GM12892 (cell line): ENCODE measurements around the gene EWSR1.

Experiments used
- DNase-seq: peaks from one replicate; pipeline ENCODE4 v3.0.0; 2011; ENCODE audit not compliant: insufficient read length
- FAIRE-seq: peaks from 2 replicates; lab custom pipeline; 2011; peaks lifted over from hg19 to GRCh38; lab: Jason Lieb, UNC
- POLR2A ChIP-seq: IDR thresholded peaks from 2 replicates; pipeline ENCODE4 v1.6.1; 2011; ENCODE audit warnings: low read depth, low read length, control low read depth
- POLR2AphosphoS5 ChIP-seq: IDR thresholded peaks from 2 replicates; pipeline ENCODE4 v1.6.1; 2011; ENCODE audit warnings: low read depth, low read length, control low read depth
- TAF1 ChIP-seq: IDR thresholded peaks from 2 replicates; pipeline ENCODE4 v1.6.1; 2011; ENCODE audit warnings: low read depth, mild to moderate bottlenecking, control low read depth, low read length, borderline replicate concordance

Gene EWSR1

GRCh38 chr22:29316141-29316828, 48.2 kb downstream of the EWSR1 start:
- TF ChIP-seq TAF1 (no peak), POLR2A (no peak), POLR2AphosphoS5 (no peak)
- DNase-seq (no peak), FAIRE-seq (no peak)

DNA sequence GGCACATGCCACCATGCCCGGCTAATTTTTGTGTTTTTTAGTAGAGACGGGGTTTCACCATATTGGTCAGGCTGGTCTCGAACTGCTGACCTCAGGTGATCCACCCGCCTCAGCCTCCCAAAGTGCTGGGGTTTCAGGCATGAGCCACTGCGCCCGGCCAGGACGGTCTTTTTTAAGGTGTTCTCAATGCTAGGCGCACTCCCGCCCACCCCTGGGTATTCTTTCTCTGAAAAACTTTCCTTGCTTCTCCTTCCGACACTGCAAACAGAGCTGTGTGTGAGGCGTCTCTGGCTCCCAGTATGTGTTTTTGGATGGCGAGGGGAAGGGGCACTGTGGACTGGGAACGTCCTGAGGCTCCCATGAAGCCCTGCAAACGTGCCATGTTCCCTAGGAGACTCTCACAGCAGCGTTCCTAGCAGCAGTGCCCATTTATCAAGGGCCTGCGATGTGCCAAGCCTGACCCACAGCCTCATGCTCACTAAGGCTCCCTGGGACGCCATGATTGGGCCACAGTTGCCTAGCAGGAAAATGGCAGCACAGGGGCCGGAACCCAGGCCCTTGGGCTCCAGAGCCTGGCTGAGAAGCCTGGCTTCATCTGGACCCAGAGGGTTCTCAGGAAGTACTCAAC, 49.9 kb downstream of the EWSR1 start:
- DNase-seq (no peak), FAIRE-seq (no peak)
- TF ChIP-seq POLR2AphosphoS5 (no peak), TAF1 (no peak), POLR2A (no peak)

- DNase-seq = no peak
- FAIRE-seq = no peak
- no peak for TF ChIP-seq POLR2AphosphoS5
These were observed 51.0 kb downstream of the EWSR1 start for GRCh38 chr22:29319072-29319471.

DNA sequence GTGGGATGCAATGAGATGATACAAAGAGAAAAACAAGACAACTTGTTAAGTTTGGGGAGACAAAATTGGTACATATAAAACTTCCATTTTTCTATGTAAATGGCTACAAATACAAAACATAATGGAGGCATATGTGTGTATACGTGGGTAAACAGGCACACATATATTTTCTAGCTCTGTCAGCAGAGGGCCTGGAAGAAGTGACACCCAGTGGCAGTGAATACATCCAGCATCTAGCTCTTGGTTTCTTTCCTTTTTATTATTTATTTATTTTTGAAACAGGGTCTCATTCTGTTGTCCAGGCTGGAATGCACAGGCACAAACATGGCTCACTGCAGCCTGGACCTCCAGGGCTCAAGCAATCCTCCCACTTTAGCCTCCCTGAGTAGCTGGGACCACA, 52.5 kb downstream of the EWSR1 start:
- TF ChIP-seq POLR2AphosphoS5 = no peak
- TF ChIP-seq TAF1 = no peak
- no peak for TF ChIP-seq POLR2A
- no peak for DNase-seq

GRCh38 chr22:29323641-29324040, 55.6 kb downstream of the EWSR1 start:
- no peak for FAIRE-seq
- no peak for DNase-seq
- TF ChIP-seq POLR2A = no peak
- TF ChIP-seq TAF1 = no peak
- TF ChIP-seq POLR2AphosphoS5 = no peak

More for the DNA sequence above, 52.5 kb downstream of the EWSR1 start:
- FAIRE-seq = no peak

- FAIRE-seq = no peak
- TF ChIP-seq POLR2AphosphoS5 (no peak), POLR2A (no peak), TAF1 (no peak)
- no peak for DNase-seq
These were observed 57.3 kb downstream of the EWSR1 start for GRCh38 chr22:29325356-29325755.

- FAIRE-seq = no peak
- DNase-seq = no peak
- TF ChIP-seq POLR2A (no peak), POLR2AphosphoS5 (no peak), TAF1 (no peak)
These were observed 57.8 kb downstream of the EWSR1 start for GRCh38 chr22:29325785-29326315.

DNA sequence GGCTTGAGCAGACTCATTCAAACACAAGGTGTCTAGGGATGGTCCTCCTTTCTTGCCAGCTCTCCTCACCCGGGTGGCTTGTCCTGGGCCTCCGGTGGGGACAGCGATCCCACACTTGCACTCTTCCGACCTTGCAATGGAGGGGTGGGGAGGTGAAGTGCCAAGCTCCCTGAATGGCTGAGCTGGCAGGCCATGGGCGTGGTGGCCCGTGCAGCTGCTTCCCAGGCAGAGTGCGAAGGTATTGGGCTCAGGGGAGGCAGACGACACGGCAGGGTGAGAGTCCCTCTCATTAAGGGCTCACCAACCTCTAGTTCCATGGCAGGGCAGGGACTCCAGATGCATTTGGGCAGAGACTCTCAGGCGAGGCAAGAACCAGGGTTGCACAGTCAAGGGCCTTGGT, 58.4 kb downstream of the EWSR1 start:
- FAIRE-seq (no peak), DNase-seq (no peak)
- TF ChIP-seq TAF1 (no peak), POLR2A (no peak), POLR2AphosphoS5 (no peak)

GRCh38 chr22:29327089-29327764, 59.2 kb downstream of the EWSR1 start:
- FAIRE-seq (no peak), DNase-seq (no peak)
- TF ChIP-seq TAF1 = no peak
- TF ChIP-seq POLR2A = no peak
- no peak for TF ChIP-seq POLR2AphosphoS5

DNA sequence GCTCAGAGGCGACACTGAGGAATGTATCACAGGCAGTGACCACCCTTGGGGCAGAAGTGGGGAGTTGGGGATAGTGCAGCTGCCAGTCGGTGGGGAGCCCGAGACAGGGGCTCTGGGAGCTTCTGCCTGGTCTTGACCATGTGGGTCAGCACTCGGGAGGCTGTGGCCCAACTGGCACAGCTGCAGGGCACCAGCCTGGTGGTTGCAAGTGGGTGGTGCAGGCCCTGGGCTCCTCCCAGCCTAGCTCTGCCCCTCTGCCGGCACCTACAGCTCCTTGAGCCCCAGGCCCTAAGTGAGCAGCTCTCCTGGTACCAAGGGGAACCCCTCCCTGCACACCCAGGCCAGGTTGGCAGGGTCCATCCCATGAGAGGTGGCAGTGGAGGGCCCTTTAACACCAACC, 60.0 kb downstream of the EWSR1 start:
- TF ChIP-seq TAF1 (no peak), POLR2A (no peak), POLR2AphosphoS5 (no peak)
- no peak for FAIRE-seq
- no peak for DNase-seq
